ENCODE results near the gene IGF1R.

DNA sequence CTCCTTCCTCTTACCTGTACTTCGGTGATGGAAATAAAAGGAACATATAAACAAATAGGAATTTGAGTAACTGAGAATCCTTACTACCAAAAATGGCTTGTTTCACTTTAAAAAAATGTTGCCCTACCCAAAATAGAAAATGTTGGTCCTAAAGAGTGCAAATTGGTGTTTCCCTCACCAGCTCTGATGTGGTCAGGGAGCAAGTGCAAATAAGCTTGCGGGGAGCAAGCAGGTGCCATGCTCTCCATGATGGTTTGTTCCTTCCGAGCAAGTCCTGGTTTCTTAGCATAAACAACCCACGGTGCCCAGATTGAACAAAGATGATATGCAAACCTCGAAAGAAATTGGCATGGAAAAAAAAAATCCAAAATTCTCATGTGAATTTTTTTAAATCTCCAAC is 290.5 kb downstream of the IGF1R start:
- TF ChIP-seq, protein P1, sequence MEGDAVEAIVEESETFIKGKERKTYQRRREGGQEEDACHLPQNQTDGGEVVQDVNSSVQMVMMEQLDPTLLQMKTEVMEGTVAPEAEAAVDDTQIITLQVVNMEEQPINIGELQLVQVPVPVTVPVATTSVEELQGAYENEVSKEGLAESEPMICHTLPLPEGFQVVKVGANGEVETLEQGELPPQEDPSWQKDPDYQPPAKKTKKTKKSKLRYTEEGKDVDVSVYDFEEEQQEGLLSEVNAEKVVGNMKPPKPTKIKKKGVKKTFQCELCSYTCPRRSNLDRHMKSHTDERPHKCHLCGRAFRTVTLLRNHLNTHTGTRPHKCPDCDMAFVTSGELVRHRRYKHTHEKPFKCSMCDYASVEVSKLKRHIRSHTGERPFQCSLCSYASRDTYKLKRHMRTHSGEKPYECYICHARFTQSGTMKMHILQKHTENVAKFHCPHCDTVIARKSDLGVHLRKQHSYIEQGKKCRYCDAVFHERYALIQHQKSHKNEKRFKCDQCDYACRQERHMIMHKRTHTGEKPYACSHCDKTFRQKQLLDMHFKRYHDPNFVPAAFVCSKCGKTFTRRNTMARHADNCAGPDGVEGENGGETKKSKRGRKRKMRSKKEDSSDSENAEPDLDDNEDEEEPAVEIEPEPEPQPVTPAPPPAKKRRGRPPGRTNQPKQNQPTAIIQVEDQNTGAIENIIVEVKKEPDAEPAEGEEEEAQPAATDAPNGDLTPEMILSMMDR (IDR thresholded peaks at IDR 0.05; ENCODE audit: poor library complexity), result no peak
- TF ChIP-seq EZH2 (IDR thresholded peaks at IDR 0.05; ENCODE audit: borderline replicate concordance) (no peak), EZH2phosphoT487 (IDR thresholded peaks at IDR 0.05; ENCODE audit: low read depth, severe bottlenecking, unreplicated experiment) (no peak)
